ENCODE measurements around the gene WDR20. TPM values are rescaled to one million over a fixed set of nuclear protein-coding genes. Genes with fewer than 3 reads are reported as not detected.

Gene WDR20
- total and polyA plus RNA-seq, 10 of the 15 experiments (the other 5 are each of a cell fraction or from before 2014, with no cell fraction given), result 9.1 to 25.9 (median 18.4) TPM

DNA sequence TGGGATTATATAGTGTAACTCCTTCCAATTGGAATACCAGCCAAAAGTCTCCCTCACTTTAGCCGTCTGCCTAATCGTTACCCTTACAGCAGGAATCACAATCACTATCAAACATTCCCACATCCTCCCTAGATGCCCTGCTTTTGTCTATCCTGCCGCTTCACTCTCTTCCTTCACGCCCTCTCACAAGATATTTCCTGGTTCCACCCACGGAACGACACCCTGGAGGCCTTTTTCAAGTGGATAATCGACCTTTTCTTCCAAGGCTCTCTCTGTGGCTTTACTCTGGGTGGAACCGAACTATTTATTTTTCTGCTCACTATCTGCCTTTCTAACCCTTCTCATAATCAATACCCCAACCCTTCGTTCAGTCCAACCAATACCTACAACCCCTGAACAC lies 106.4 kb downstream of the WDR20 start:
- Histone ChIP-seq H4K20me1 (ENCODE audit: control insufficient read depth, insufficient read depth) (no peaks in the 10 kb centered on the region), H3K79me2 (ENCODE audit: control insufficient read depth, insufficient read depth, low read length) (no peaks in the 10 kb centered on the region), H3K36me3 (ENCODE audit: control insufficient read depth in 2 of 2, insufficient read depth in 2 of 2, low read length in 1 of 2) (no peaks in the 10 kb centered on the region), H3K4me2 (ENCODE audit: control insufficient read depth, insufficient read depth) (no peak overlapping the region), H3K4me3 (no peak overlapping the region), H3K27me3 (replicated peaks in 1 of 2; ENCODE audit: control insufficient read depth in 2 of 2, insufficient read depth in 2 of 2, low read length in 1 of 2) (no peaks in the 10 kb centered on the region), H3K9ac (ENCODE audit: control insufficient read depth, insufficient read depth, low read length) (no peak overlapping the region), H2AFZ (ENCODE audit: control insufficient read depth, low read depth, low read length) (no peak overlapping the region), H3K9me3 (replicated peaks; ENCODE audit: control insufficient read depth, insufficient read depth, low read length) (no peaks in the 10 kb centered on the region; the same call in 2 of the 3 replicates), H3K27ac (ENCODE audit: control insufficient read depth, insufficient read depth) (no peak overlapping the region), H3K4me1 (ENCODE audit: control insufficient read depth, insufficient read depth, low read length) (no peaks in the 10 kb centered on the region)
- FAIRE-seq, result no peak
- no peak for DNase-seq (ENCODE audit: low read depth, low spot score)
- TF ChIP-seq POLR2A (IDR thresholded peaks at IDR 0.05; ENCODE audit: low read depth, low read length) (no peak), ZBTB33 (IDR thresholded peaks at IDR 0.05) (no peak), YBX1 (IDR thresholded peaks at IDR 0.05) (no peak), BCLAF1 (IDR thresholded peaks at IDR 0.05) (no peak), CHD2 (IDR thresholded peaks at IDR 0.05; ENCODE audit: borderline replicate concordance, low read depth, low read length) (no peak)
- TF ChIP-seq, protein P1, sequence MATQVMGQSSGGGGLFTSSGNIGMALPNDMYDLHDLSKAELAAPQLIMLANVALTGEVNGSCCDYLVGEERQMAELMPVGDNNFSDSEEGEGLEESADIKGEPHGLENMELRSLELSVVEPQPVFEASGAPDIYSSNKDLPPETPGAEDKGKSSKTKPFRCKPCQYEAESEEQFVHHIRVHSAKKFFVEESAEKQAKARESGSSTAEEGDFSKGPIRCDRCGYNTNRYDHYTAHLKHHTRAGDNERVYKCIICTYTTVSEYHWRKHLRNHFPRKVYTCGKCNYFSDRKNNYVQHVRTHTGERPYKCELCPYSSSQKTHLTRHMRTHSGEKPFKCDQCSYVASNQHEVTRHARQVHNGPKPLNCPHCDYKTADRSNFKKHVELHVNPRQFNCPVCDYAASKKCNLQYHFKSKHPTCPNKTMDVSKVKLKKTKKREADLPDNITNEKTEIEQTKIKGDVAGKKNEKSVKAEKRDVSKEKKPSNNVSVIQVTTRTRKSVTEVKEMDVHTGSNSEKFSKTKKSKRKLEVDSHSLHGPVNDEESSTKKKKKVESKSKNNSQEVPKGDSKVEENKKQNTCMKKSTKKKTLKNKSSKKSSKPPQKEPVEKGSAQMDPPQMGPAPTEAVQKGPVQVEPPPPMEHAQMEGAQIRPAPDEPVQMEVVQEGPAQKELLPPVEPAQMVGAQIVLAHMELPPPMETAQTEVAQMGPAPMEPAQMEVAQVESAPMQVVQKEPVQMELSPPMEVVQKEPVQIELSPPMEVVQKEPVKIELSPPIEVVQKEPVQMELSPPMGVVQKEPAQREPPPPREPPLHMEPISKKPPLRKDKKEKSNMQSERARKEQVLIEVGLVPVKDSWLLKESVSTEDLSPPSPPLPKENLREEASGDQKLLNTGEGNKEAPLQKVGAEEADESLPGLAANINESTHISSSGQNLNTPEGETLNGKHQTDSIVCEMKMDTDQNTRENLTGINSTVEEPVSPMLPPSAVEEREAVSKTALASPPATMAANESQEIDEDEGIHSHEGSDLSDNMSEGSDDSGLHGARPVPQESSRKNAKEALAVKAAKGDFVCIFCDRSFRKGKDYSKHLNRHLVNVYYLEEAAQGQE (IDR thresholded peaks at IDR 0.05; ENCODE audit: low read depth, low read length), result no peak
- in situ Hi-C loops (cut with MboI), result no loop called here
- SMC1A ChIA-PET (ENCODE audit: uncharacterized antibody, unreplicated experiment), result no interaction called here
- POLR2A ChIA-PET, result no interaction called here
- no TSS peak for BruUV-seq (replicated peaks)
- CTCF ChIA-PET, result no interaction called here
- no peak for ATAC-seq
- WGBS (ENCODE audit: insufficient coverage, insufficient replicate concordance, low lambda C conversion rate, missing lambda C conversion rate), result 32% methylated on average over 9 of the region's 9 CpGs
- intact Hi-C loops (cut with micrococcal nuclease; ENCODE audit: unreplicated experiment), result no loop called here
- RAD21 ChIA-PET (ENCODE audit: unreplicated experiment), result no interaction called here

All from GM12878 (cell line).